Sigmoid colon (tissue), 7 donors: ENCODE results near the gene NKAIN1. TPM values are rescaled to one million over a fixed set of nuclear protein-coding genes. Genes with fewer than 3 reads are reported as not detected.

Experiments
- DNase-seq: peaks from one replicate; pipeline ENCODE4 v3.0.0-alpha.2; 2019
- H3K27ac ChIP-seq, 4 donors: fragments of 200-600 bp; sonication (generic); one replicate each; pipeline ENCODE4 v1.5.1; 2016 to 2019; ENCODE audit warnings: mild to moderate bottlenecking in 1 of 4
- H3K27me3 ChIP-seq, 3 donors: fragments of 200-600 bp; sonication (generic); one replicate each; pipeline ENCODE4 v1.5.1; 2019; ENCODE audit warnings: mild to moderate bottlenecking in 1 of 3
- H3K36me3 ChIP-seq, 4 donors: fragments of 200-600 bp; sonication (generic); one replicate each; pipeline ENCODE4 v1.5.1; 2016 to 2019
- H3K4me1 ChIP-seq, 4 donors: fragments of 200-600 bp; sonication (generic); one replicate each; pipeline ENCODE4 v1.5.1; 2017 to 2019
- H3K4me3 ChIP-seq, 4 donors: fragments of 200-600 bp; sonication (generic); one replicate each; pipeline ENCODE4 v1.5.1; 2017 to 2019; ENCODE audit warnings: mild to moderate bottlenecking in 2 of 4, moderate library complexity in 1 of 4
- H3K9me3 ChIP-seq, 4 donors: fragments of 200-600 bp in 3 of 4; sonication (generic) in 3 of 4; one replicate each; pipeline versions ENCODE4 v1.5.1 to v1.6.1; 2013 to 2019
- EP300 ChIP-seq, 4 donors: sonication (generic); formaldehyde crosslinking; IDR thresholded peaks; one replicate each; pipeline ENCODE4 v1.6.1; 2017; ENCODE audit warnings: antibody characterized with exemption in 4 of 4
- POLR2A ChIP-seq, 2 donors: fragments of 450-650 bp; IDR thresholded peaks; one replicate each; pipeline ENCODE4 v1.6.1; 2016; ENCODE audit warnings: antibody characterized with exemption in 2 of 2, mild to moderate bottlenecking in 2 of 2, moderate library complexity in 2 of 2
- POLR2AphosphoS5 ChIP-seq, 4 donors: sonication (generic); formaldehyde crosslinking; IDR thresholded peaks; one replicate each; pipeline ENCODE4 v1.6.1; 2017; ENCODE audit warnings: antibody characterized with exemption in 4 of 4
- WGBS, 2 donors: extraction: QIAGEN DNeasy Blood & Tissue Kit; methylation state at CpG; one replicate each; pipeline ENCODE4 v1.1.7; 2013; 5-methylcytosine and 5-hydroxymethylcytosine counted together
- intact Hi-C: fragments of 100-400 bp; cut with DNase I; formaldehyde crosslinking; loops from one replicate; pipeline ENCODE4 v1.15.1; 2023
- polyA plus RNA-seq, 3 donors: library from polyadenylated mRNA; stranded (reverse); fragments of 200-250 nt; gene quantifications; one replicate each; pipeline ENCODE4 v1.2.3, GENCODE V29; 2013
- total RNA-seq, 4 donors: library from RNA; depleted of rRNA; stranded (reverse); fragments of >200 nt; gene quantifications; one replicate each; pipeline ENCODE4 v1.1.0, GENCODE V29; 2016
- TF ChIP-seq, protein P1 (sequence below), 4 experiments: fragments of 450-650 bp in 3 of 4; fragments of 200-600 bp in 1 of 4; IDR thresholded peaks; one replicate each; pipeline ENCODE4 v1.5.1; 2016 to 2019; ENCODE audit warnings: antibody characterized with exemption in 4 of 4, mild to moderate bottlenecking in 3 of 4, moderate library complexity in 2 of 4
- donor health status: healthy with polysubstance abuse.
- donor health status: Bipolar disorder and iron deficiency.
- donor health status: healthy.

NKAIN1 gene
- total and polyA plus RNA-seq, 7 donors: 0.28 to 1.4 (median 0.35) TPM; not detected in 3

DNA sequence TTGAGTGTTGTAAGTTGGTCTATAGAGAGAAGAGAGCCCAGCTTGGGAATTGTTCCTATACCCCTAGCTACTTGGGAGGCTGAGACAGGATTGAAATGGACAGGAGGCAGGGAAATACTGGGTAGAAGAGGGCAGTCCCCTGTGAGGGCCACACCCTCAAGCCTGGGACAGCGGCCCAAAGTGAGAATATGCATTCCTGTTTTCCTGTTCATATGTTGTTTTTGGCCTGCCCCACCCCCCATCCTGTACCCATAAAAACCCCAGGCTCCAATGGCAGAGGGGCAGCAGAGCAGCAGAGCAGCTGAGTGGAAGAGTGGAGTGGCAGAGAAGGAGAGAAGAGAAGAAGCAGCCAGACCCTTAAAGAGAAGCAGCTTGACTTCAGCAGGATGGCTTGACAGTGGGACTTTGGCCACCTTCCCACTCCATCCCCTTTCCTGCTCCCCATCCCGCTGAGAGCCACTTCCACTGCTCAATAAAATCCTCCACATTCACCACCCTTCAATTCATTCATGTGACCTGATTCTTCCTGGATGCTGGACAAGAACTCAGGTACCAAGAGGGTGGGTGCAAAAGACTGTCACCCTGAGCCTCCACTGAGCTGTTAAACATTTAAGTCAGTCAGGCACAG is 103.6 kb downstream of the NKAIN1 start:
- WGBS, 2 donors: 58 to 70% methylated on average over 2 of the region's 2 CpGs

GRCh38 chr1:31133368-31133767 is 106.3 kb downstream of the NKAIN1 start:
- WGBS, 2 donors: 88 to 89% methylated on average over 7 of the region's 7 CpGs
- Histone ChIP-seq H3K4me3 (no peak overlapping the region), H3K36me3 (no peaks in the 10 kb centered on the region), H3K9me3 (no peaks in the 10 kb centered on the region), H3K27ac (no peak overlapping the region), H3K27me3 (no peaks in the 10 kb centered on the region), H3K4me1 (no peaks in the 10 kb centered on the region)
- TF ChIP-seq, protein P1, sequence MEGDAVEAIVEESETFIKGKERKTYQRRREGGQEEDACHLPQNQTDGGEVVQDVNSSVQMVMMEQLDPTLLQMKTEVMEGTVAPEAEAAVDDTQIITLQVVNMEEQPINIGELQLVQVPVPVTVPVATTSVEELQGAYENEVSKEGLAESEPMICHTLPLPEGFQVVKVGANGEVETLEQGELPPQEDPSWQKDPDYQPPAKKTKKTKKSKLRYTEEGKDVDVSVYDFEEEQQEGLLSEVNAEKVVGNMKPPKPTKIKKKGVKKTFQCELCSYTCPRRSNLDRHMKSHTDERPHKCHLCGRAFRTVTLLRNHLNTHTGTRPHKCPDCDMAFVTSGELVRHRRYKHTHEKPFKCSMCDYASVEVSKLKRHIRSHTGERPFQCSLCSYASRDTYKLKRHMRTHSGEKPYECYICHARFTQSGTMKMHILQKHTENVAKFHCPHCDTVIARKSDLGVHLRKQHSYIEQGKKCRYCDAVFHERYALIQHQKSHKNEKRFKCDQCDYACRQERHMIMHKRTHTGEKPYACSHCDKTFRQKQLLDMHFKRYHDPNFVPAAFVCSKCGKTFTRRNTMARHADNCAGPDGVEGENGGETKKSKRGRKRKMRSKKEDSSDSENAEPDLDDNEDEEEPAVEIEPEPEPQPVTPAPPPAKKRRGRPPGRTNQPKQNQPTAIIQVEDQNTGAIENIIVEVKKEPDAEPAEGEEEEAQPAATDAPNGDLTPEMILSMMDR (IDR thresholded peaks at IDR 0.05): no peak
- TF ChIP-seq POLR2AphosphoS5 (IDR thresholded peaks at IDR 0.05) (no peak), POLR2A (IDR thresholded peaks at IDR 0.05) (no peak), EP300 (IDR thresholded peaks at IDR 0.05) (no peak)
- DNase-seq: no peak
- intact Hi-C loops: no loop called here

More for the DNA sequence above, 103.6 kb downstream of the NKAIN1 start:
- Histone ChIP-seq H3K36me3 (no peaks in the 10 kb centered on the region), H3K9me3 (no peaks in the 10 kb centered on the region), H3K4me3 (no peak overlapping the region), H3K4me1 (no peaks in the 10 kb centered on the region), H3K27me3 (no peaks in the 10 kb centered on the region), H3K27ac (no peak overlapping the region)
- TF ChIP-seq POLR2A (IDR thresholded peaks at IDR 0.05) (no peak), POLR2AphosphoS5 (IDR thresholded peaks at IDR 0.05) (no peak), EP300 (IDR thresholded peaks at IDR 0.05) (no peak)
- TF ChIP-seq, protein P1 (IDR thresholded peaks at IDR 0.05): no peak
- no peak for DNase-seq
- intact Hi-C loops: no loop called here

Other genes with a start within 250 kb of the NKAIN1 start
- gene PUM1, start 174.2 kb downstream of the NKAIN1 start, total RNA-seq: 10 to 100 TPM; 66.4 to 89.5 (median 70.4) TPM
- gene PUM1, start 174.2 kb downstream of the NKAIN1 start, polyA plus RNA-seq: 10 to 100 TPM; 16.9 to 41.3 (median 17.4) TPM
- 10 to 100 TPM; 19.4 to 36.4 (median 30.3) TPM for gene SNRNP40, start 56.9 kb upstream of the NKAIN1 start, total RNA-seq
- 10 to 100 TPM; 21.0 to 36.2 (median 23.4) TPM for gene SNRNP40, start 56.9 kb upstream of the NKAIN1 start, polyA plus RNA-seq
- 10 to 100 TPM; 23.3 to 33.2 (median 25.7) TPM for gene ZCCHC17, start 57.1 kb upstream of the NKAIN1 start, total RNA-seq
- gene ZCCHC17, start 57.1 kb upstream of the NKAIN1 start, polyA plus RNA-seq: 10 to 100 TPM; 29.9 to 35.4 (median 31.7) TPM
- gene FABP3, start 133.2 kb upstream of the NKAIN1 start, total RNA-seq: 10 to 100 TPM in 3 of 4 donors, 1 to 10 TPM in 1; 6.4 to 26.3 (median 19.6) TPM
- gene FABP3, start 133.2 kb upstream of the NKAIN1 start, polyA plus RNA-seq: 10 to 100 TPM; 10.0 to 31.2 (median 16.4) TPM
- under 1 TPM; 0.33 to 0.81 (median 0.63) TPM for gene SERINC2, start 173.3 kb upstream of the NKAIN1 start, total RNA-seq
- gene SERINC2, start 173.3 kb upstream of the NKAIN1 start, polyA plus RNA-seq: 100 to 1,000 TPM; 134 to 254 (median 219) TPM